WTC11 (cell line): Measurements from ENCODE around the gene TM4SF18. TPM values are rescaled to one million over a fixed set of nuclear protein-coding genes. Genes with fewer than 3 reads are reported as not detected.

Source experiments
- ATAC-seq: fragments of 200-7000 bp; cut with Tn5 transposase; 2 replicates; pipeline ENCODE4 v1.10.0; 2021; ENCODE audit warnings: mild to moderate bottlenecking, moderate library complexity
- CTCF ChIA-PET: fragments of 300-600 bp; sonication (Branson Sonifier 250); formaldehyde crosslinking; loops from one replicate; lab custom pipeline; 2021; ENCODE audit warnings: antibody characterized with exemption; lab: Charles Lee
- POLR2A ChIA-PET: fragments of 350-600 bp; sonication (Branson Sonifier 250); formaldehyde crosslinking; loops from one replicate; lab custom pipeline; 2021; ENCODE audit warnings: antibody characterized with exemption; lab: Charles Lee
- DNase-seq: peaks from one replicate; pipeline ENCODE4 v3.0.0; 2021; ENCODE audit warnings: low spot score
- H3K27ac Mint-ChIP-seq: 2 replicates; pipeline ENCODE4 v1.8.0; 2021; ENCODE audit warnings: mixed read lengths
- H3K27me3 Mint-ChIP-seq: 2 replicates; pipeline ENCODE4 v1.8.0; 2021; ENCODE audit warnings: low read depth, mild to moderate bottlenecking, moderate library complexity, mixed read lengths
- H3K36me3 Mint-ChIP-seq: 2 replicates; pipeline ENCODE4 v1.8.0; 2021; ENCODE audit warnings: mixed read lengths
- H3K4me1 Mint-ChIP-seq: 2 replicates; pipeline ENCODE4 v1.8.0; 2022; ENCODE audit warnings: mixed read lengths
- H3K4me3 Mint-ChIP-seq: 2 replicates; pipeline ENCODE4 v1.8.0; 2021; ENCODE audit warnings: mild to moderate bottlenecking, moderate library complexity, mixed read lengths
- H3K9me3 Mint-ChIP-seq: 2 replicates; pipeline ENCODE4 v1.8.0; 2021; ENCODE audit warnings: mixed read lengths
- ATF1 ChIP-seq: sonication (generic); formaldehyde crosslinking; IDR thresholded peaks from 2 replicates; pipeline ENCODE4 v1.8.1; 2023; ENCODE audit warnings: mild to moderate bottlenecking, moderate library complexity, missing genetic modification reagents
- GABPB1 ChIP-seq: sonication (generic); formaldehyde crosslinking; IDR thresholded peaks from 2 replicates; pipeline ENCODE4 v1.8.1; 2023; ENCODE audit warnings: mild to moderate bottlenecking, missing genetic modification reagents
- HMGA2 ChIP-seq: fragments of 250-450 bp; sonication (Bioruptor Pico); IDR thresholded peaks from 2 replicates; pipeline ENCODE4 v1.4.0; 2021; ENCODE audit warnings: mild to moderate bottlenecking, moderate library complexity
- JAZF1 ChIP-seq: fragments of 250-450 bp; sonication (Bioruptor Pico); IDR thresholded peaks from 2 replicates; pipeline ENCODE4 v1.9.0; 2021; ENCODE audit warnings: moderate library complexity, mild to moderate bottlenecking, inconsistent platforms
- NFYB ChIP-seq: sonication (generic); formaldehyde crosslinking; conservative IDR thresholded peaks from 2 replicates; pipeline ENCODE4 v1.8.0; 2022; ENCODE audit warnings: low read depth, missing genetic modification reagents
- TCF7 ChIP-seq: sonication (generic); formaldehyde crosslinking; IDR thresholded peaks from 2 replicates; pipeline ENCODE4 v1.8.0; 2022; ENCODE audit warnings: mild to moderate bottlenecking, low read depth, missing genetic modification reagents, moderate library complexity
- TP53 ChIP-seq: sonication (generic); formaldehyde crosslinking; IDR thresholded peaks from 2 replicates; pipeline ENCODE4 v1.8.1; 2023; ENCODE audit warnings: mild to moderate bottlenecking, missing genetic modification reagents
- ZNF121 ChIP-seq: sonication (generic); formaldehyde crosslinking; IDR thresholded peaks from 2 replicates; pipeline ENCODE4 v1.8.0; 2023; ENCODE audit warnings: missing genetic modification reagents
- ZNF138 ChIP-seq: sonication (generic); formaldehyde crosslinking; conservative IDR thresholded peaks from 2 replicates; pipeline ENCODE4 v1.8.1; 2022; ENCODE audit warnings: mild to moderate bottlenecking, moderate library complexity, missing genetic modification reagents
- ZNF317 ChIP-seq: sonication (generic); formaldehyde crosslinking; IDR thresholded peaks from 2 replicates; pipeline ENCODE4 v1.8.1; 2023; ENCODE audit warnings: low read depth, mild to moderate bottlenecking, moderate library complexity, missing genetic modification reagents, borderline replicate concordance
- ZNF423 ChIP-seq: fragments of 250-450 bp; sonication (Bioruptor Pico); IDR thresholded peaks from 2 replicates; pipeline ENCODE4 v2.1.2; 2022; ENCODE audit warnings: mild to moderate bottlenecking, moderate library complexity
- total RNA-seq: library from RNA; stranded (reverse); gene quantifications from 3 replicates; pipeline ENCODE4 v1.2.3, GENCODE V29; 2021
- TF ChIP-seq, protein P1 (sequence below): sonication (generic); formaldehyde crosslinking; IDR thresholded peaks from 2 replicates; pipeline ENCODE4 v1.8.1; 2023; ENCODE audit warnings: mild to moderate bottlenecking, moderate library complexity, missing genetic modification reagents
- TF ChIP-seq, protein P2 (sequence below): sonication (generic); formaldehyde crosslinking; IDR thresholded peaks from 2 replicates; pipeline ENCODE4 v1.8.1; 2022; ENCODE audit warnings: mild to moderate bottlenecking, missing genetic modification reagents, moderate library complexity, borderline replicate concordance
- TF ChIP-seq, protein P3 (sequence below): sonication (generic); formaldehyde crosslinking; IDR thresholded peaks from 2 replicates; pipeline ENCODE4 v1.8.1; 2023; ENCODE audit warnings: mild to moderate bottlenecking, missing genetic modification reagents, borderline replicate concordance
- TF ChIP-seq, protein P4 (sequence below): sonication (generic); formaldehyde crosslinking; conservative IDR thresholded peaks from 2 replicates; pipeline ENCODE4 v1.8.1; 2022; ENCODE audit warnings: mild to moderate bottlenecking, missing genetic modification reagents

The TM4SF18 gene
- total RNA-seq, 1 experiment from 2014 or later: 2.2 TPM

DNA sequence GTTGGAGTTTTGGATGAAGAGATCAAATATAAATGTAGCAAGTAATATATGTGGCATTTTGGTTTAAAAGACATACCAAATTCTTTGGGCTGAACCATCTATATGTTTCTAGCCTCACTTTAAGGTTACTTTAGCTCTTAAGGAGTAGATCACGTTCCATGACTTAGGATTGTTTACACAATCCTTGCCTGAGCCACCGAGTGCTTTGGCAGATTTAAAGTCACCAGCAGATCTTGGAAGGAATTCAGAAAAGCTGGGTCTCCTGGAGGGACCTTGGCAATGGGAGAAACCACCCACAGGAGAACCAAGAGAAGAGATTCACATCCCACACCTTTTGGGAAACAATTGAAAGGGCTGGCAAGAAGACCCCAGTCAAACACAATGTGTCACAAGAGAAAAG lies 54.5 kb downstream of the TM4SF18 start:
- H3K36me3 Mint-ChIP-seq: no peaks in the 10 kb centered on the region
- ATAC-seq: no peak
- ChIA-PET POLR2A (no interaction called here), CTCF (interaction anchor here (0.9 to 1.9 kb wide), 3 partner anchors 65 to 323 kb away, joined by 3 to 10 read pairs (median 5); no protein-coding TSS in a partner anchor)
- no peaks in the 10 kb centered on the region for H3K9me3 Mint-ChIP-seq
- peaks cover 29% of the 10 kb centered on the region for H3K4me1 Mint-ChIP-seq
- H3K27ac Mint-ChIP-seq: no peak overlapping the region
- DNase-seq: no peak
- H3K4me3 Mint-ChIP-seq: no peak overlapping the region
- TF ChIP-seq, protein P1, sequence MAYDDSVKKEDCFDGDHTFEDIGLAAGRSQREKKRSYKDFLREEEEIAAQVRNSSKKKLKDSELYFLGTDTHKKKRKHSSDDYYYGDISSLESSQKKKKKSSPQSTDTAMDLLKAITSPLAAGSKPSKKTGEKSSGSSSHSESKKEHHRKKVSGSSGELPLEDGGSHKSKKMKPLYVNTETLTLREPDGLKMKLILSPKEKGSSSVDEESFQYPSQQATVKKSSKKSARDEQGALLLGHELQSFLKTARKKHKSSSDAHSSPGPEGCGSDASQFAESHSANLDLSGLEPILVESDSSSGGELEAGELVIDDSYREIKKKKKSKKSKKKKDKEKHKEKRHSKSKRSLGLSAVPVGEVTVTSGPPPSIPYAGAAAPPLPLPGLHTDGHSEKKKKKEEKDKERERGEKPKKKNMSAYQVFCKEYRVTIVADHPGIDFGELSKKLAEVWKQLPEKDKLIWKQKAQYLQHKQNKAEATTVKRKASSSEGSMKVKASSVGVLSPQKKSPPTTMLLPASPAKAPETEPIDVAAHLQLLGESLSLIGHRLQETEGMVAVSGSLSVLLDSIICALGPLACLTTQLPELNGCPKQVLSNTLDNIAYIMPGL (CRISPR knock-in tag): no peak
- TF ChIP-seq ATF1 (CRISPR knock-in tag) (no peak), ZNF138 (CRISPR knock-in tag) (no peak), ZNF121 (CRISPR knock-in tag) (no peak), TCF7 (CRISPR knock-in tag) (no peak), GABPB1 (no peak)
- TF ChIP-seq, protein P2, sequence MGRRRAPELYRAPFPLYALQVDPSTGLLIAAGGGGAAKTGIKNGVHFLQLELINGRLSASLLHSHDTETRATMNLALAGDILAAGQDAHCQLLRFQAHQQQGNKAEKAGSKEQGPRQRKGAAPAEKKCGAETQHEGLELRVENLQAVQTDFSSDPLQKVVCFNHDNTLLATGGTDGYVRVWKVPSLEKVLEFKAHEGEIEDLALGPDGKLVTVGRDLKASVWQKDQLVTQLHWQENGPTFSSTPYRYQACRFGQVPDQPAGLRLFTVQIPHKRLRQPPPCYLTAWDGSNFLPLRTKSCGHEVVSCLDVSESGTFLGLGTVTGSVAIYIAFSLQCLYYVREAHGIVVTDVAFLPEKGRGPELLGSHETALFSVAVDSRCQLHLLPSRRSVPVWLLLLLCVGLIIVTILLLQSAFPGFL: no peak
- TF ChIP-seq, protein P3, sequence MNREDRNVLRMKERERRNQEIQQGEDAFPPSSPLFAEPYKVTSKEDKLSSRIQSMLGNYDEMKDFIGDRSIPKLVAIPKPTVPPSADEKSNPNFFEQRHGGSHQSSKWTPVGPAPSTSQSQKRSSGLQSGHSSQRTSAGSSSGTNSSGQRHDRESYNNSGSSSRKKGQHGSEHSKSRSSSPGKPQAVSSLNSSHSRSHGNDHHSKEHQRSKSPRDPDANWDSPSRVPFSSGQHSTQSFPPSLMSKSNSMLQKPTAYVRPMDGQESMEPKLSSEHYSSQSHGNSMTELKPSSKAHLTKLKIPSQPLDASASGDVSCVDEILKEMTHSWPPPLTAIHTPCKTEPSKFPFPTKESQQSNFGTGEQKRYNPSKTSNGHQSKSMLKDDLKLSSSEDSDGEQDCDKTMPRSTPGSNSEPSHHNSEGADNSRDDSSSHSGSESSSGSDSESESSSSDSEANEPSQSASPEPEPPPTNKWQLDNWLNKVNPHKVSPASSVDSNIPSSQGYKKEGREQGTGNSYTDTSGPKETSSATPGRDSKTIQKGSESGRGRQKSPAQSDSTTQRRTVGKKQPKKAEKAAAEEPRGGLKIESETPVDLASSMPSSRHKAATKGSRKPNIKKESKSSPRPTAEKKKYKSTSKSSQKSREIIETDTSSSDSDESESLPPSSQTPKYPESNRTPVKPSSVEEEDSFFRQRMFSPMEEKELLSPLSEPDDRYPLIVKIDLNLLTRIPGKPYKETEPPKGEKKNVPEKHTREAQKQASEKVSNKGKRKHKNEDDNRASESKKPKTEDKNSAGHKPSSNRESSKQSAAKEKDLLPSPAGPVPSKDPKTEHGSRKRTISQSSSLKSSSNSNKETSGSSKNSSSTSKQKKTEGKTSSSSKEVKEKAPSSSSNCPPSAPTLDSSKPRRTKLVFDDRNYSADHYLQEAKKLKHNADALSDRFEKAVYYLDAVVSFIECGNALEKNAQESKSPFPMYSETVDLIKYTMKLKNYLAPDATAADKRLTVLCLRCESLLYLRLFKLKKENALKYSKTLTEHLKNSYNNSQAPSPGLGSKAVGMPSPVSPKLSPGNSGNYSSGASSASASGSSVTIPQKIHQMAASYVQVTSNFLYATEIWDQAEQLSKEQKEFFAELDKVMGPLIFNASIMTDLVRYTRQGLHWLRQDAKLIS (CRISPR knock-in tag): no peak
- TF ChIP-seq, all 79 proteins: peak for 0
- H3K27me3 Mint-ChIP-seq: no peaks in the 10 kb centered on the region

DNA sequence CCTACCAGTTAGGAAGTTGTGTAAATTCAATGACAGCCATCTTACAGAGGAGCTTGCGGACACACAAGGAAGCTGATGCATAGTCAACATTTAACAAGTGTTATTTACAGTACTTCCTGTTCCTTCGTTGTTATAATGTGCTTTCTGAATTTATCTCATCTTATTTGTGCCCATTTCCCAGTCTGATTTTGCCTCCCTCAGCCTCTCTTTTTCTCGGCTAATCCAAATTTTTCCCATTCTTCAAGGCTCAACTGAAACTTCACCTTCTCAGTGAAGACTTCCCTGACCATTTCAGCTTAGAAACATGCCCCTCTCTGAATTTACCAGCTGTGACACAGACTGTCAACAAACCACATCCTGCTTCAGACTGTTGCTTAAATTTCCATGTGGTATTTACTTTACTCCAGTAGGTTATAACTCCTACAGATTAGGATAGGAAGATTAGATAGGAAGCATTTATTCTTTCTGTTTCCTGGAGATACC lies 56.1 kb downstream of the TM4SF18 start:
- ChIA-PET POLR2A (no interaction called here), CTCF (interaction anchor here (1.0 kb wide), 1 partner anchor 322 kb away, joined by 4 read pairs; no protein-coding TSS in a partner anchor)
- no peak overlapping the region for H3K4me3 Mint-ChIP-seq
- no peaks in the 10 kb centered on the region for H3K36me3 Mint-ChIP-seq
- no peak for ATAC-seq
- peaks cover 35% of the 10 kb centered on the region for H3K4me1 Mint-ChIP-seq
- no peak for TF ChIP-seq NFYB (CRISPR knock-in tag)
- no peak for TF ChIP-seq TP53 (CRISPR knock-in tag)
- TF ChIP-seq, all 79 proteins: peak for 0
- peak overlapping the region; percentile 1; the same call in 1 of the 2 replicates for H3K27ac Mint-ChIP-seq
- H3K9me3 Mint-ChIP-seq: no peaks in the 10 kb centered on the region
- no peak for DNase-seq
- no peaks in the 10 kb centered on the region for H3K27me3 Mint-ChIP-seq

DNA sequence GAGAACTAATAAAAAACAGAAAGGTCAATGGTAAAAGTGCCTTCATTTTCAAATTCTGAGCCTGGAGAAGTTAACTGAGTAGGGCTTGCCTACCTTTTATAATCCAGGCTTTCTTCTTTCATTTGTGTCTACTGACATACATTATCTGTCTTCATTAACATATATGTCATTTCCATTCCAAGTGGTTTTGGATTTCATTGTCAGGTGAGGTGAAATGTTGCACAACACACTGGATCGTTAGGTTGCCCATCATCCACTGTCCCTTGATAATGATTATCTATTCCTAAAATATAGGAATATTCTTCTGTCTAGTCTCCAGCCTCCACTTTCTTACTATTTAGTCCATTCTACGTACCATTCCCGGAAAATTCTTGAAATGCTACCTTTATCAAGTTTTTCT lies 56.8 kb downstream of the TM4SF18 start:
- TF ChIP-seq, protein P4, sequence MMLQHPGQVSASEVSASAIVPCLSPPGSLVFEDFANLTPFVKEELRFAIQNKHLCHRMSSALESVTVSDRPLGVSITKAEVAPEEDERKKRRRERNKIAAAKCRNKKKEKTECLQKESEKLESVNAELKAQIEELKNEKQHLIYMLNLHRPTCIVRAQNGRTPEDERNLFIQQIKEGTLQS (CRISPR knock-in tag): no peak
- TF ChIP-seq ZNF423 (CRISPR knock-in tag) (no peak), HMGA2 (no peak), JAZF1 (no peak), ZNF317 (CRISPR knock-in tag) (no peak)
- TF ChIP-seq, all 79 proteins: peak for 0
- Mint-ChIP-seq H3K9me3 (no peaks in the 10 kb centered on the region), H3K4me3 (no peak overlapping the region), H3K36me3 (no peaks in the 10 kb centered on the region), H3K4me1 (peaks cover 36% of the 10 kb centered on the region), H3K27me3 (no peaks in the 10 kb centered on the region), H3K27ac (no peak overlapping the region)
- no peak for ATAC-seq
- ChIA-PET CTCF (no interaction called here), POLR2A (no interaction called here)
- DNase-seq: no peak
